ENCODE data around the gene MBD4. TPM values are rescaled to one million over a fixed set of nuclear protein-coding genes. Genes with fewer than 3 reads are reported as not detected.
"Not testable (repeated sequence)": the region's sequence is repeated elsewhere in the genome, so short reads cannot be mapped to it uniquely, and the experiment has no call there.

Gene MBD4
- total RNA-seq, 2 donors from 2014 or later: 38.4 to 44.4 TPM

- Mint-ChIP-seq H3K27ac (no peak overlapping the region), H3K4me1 (no peaks in the 10 kb centered on the region), H3K9me3 (no peaks in the 10 kb centered on the region), H3K4me3 (no peak overlapping the region), H3K27me3 (no peaks in the 10 kb centered on the region), H3K36me3 (ENCODE audit: low read depth) (no peaks in the 10 kb centered on the region)
- no peak for ATAC-seq (replicated peaks)
Observed at GRCh38 chr3:129417326-129417725, 22.4 kb downstream of the MBD4 start.

- Mint-ChIP-seq H3K36me3 (ENCODE audit: low read depth) (no peaks in the 10 kb centered on the region), H3K9me3 (no peaks in the 10 kb centered on the region), H3K27me3 (no peaks in the 10 kb centered on the region), H3K4me3 (no peak overlapping the region), H3K27ac (no peak overlapping the region), H3K4me1 (no peaks in the 10 kb centered on the region)
- no peak for ATAC-seq (replicated peaks)
Observed at GRCh38 chr3:129416415-129416814, 23.3 kb downstream of the MBD4 start.

- H3K27ac Mint-ChIP-seq: no peak overlapping the region
- no peaks in the 10 kb centered on the region for H3K27me3 Mint-ChIP-seq
- no peak overlapping the region for H3K4me3 Mint-ChIP-seq
- H3K4me1 Mint-ChIP-seq: no peaks in the 10 kb centered on the region
- no peaks in the 10 kb centered on the region for H3K36me3 Mint-ChIP-seq (ENCODE audit: low read depth)
- ATAC-seq (replicated peaks): no peak
- no peaks in the 10 kb centered on the region for H3K9me3 Mint-ChIP-seq
Observed at GRCh38 chr3:129415830-129416229, 23.9 kb downstream of the MBD4 start.

GRCh38 chr3:129415378-129415777 lies 24.4 kb downstream of the MBD4 start:
- Mint-ChIP-seq H3K27ac (no peak overlapping the region), H3K4me1 (no peaks in the 10 kb centered on the region), H3K36me3 (ENCODE audit: low read depth) (no peaks in the 10 kb centered on the region), H3K27me3 (no peaks in the 10 kb centered on the region), H3K9me3 (no peaks in the 10 kb centered on the region), H3K4me3 (no peak overlapping the region)
- ATAC-seq (replicated peaks): no peak

- Mint-ChIP-seq H3K4me1 (no peaks in the 10 kb centered on the region), H3K27ac (no peak overlapping the region), H3K27me3 (no peaks in the 10 kb centered on the region), H3K36me3 (ENCODE audit: low read depth) (no peaks in the 10 kb centered on the region), H3K4me3 (no peak overlapping the region), H3K9me3 (no peaks in the 10 kb centered on the region)
- peak; percentile 38 for ATAC-seq (replicated peaks)
Observed at GRCh38 chr3:129413687-129414506, 25.9 kb downstream of the MBD4 start.

DNA sequence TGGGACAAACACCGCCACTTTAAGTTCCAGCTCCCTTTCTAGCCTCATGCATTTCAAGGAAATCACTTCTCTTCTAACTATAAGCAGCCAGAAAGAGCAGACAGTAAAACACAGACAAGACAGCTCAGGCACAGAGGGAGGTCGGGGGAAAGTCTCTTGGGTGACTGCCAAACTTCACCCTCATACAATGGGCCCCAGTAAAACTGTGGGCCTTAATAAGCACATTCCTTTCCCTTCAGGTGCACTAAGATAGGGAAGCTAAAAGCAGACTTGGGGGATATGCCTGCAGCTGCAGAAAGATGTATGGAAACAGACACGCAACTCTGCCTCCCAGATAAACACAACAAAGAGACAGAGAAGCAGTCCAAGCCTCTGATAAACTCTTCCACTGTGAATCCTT lies 26.5 kb downstream of the MBD4 start:
- not testable (repeated sequence) for H3K4me3 Mint-ChIP-seq; H3K4me1 Mint-ChIP-seq; H3K27ac Mint-ChIP-seq; H3K9me3 Mint-ChIP-seq; H3K36me3 Mint-ChIP-seq (ENCODE audit: low read depth); ATAC-seq (replicated peaks); H3K27me3 Mint-ChIP-seq

GRCh38 chr3:129412542-129413198 lies 27.1 kb downstream of the MBD4 start:
- no peaks in the 10 kb centered on the region for H3K9me3 Mint-ChIP-seq
- no peaks in the 10 kb centered on the region for H3K27me3 Mint-ChIP-seq
- no peak for ATAC-seq (replicated peaks)
- no peaks in the 10 kb centered on the region for H3K36me3 Mint-ChIP-seq (ENCODE audit: low read depth)
- H3K4me1 Mint-ChIP-seq: no peaks in the 10 kb centered on the region
- no peak overlapping the region for H3K4me3 Mint-ChIP-seq
- no peak overlapping the region for H3K27ac Mint-ChIP-seq

- no peak overlapping the region for H3K27ac Mint-ChIP-seq
- H3K4me3 Mint-ChIP-seq: no peak overlapping the region
- no peaks in the 10 kb centered on the region for H3K4me1 Mint-ChIP-seq
- no peaks in the 10 kb centered on the region for H3K27me3 Mint-ChIP-seq
- H3K9me3 Mint-ChIP-seq: no peaks in the 10 kb centered on the region
- no peaks in the 10 kb centered on the region for H3K36me3 Mint-ChIP-seq (ENCODE audit: low read depth)
- no peak for ATAC-seq (replicated peaks)
Observed at GRCh38 chr3:129410971-129411370, 28.8 kb downstream of the MBD4 start.

GRCh38 chr3:129409541-129409940 lies 30.2 kb downstream of the MBD4 start:
- Mint-ChIP-seq H3K4me1 (no peaks in the 10 kb centered on the region), H3K36me3 (ENCODE audit: low read depth) (no peaks in the 10 kb centered on the region), H3K27me3 (no peaks in the 10 kb centered on the region), H3K27ac (no peak overlapping the region), H3K4me3 (no peak overlapping the region), H3K9me3 (no peaks in the 10 kb centered on the region)
- no peak for ATAC-seq (replicated peaks)

GRCh38 chr3:129404610-129405009 lies 35.1 kb downstream of the MBD4 start:
- H3K27me3 Mint-ChIP-seq: no peaks in the 10 kb centered on the region
- peak overlapping the region; percentile 20 for H3K27ac Mint-ChIP-seq
- no peak overlapping the region for H3K4me3 Mint-ChIP-seq
- H3K9me3 Mint-ChIP-seq: no peaks in the 10 kb centered on the region
- no peaks in the 10 kb centered on the region for H3K36me3 Mint-ChIP-seq (ENCODE audit: low read depth)
- H3K4me1 Mint-ChIP-seq: peaks cover 5% of the 10 kb centered on the region
- ATAC-seq (replicated peaks): no peak

GRCh38 chr3:129404130-129404529 lies 35.6 kb downstream of the MBD4 start:
- Mint-ChIP-seq H3K27ac (peak overlapping the region; percentile 20), H3K4me1 (peaks cover 5% of the 10 kb centered on the region), H3K36me3 (ENCODE audit: low read depth) (peaks cover under 1% of the 10 kb centered on the region), H3K4me3 (no peak overlapping the region), H3K9me3 (no peaks in the 10 kb centered on the region), H3K27me3 (no peaks in the 10 kb centered on the region)
- no peak for ATAC-seq (replicated peaks)

GRCh38 chr3:129403450-129403849 lies 36.3 kb downstream of the MBD4 start:
- Mint-ChIP-seq H3K4me1 (peaks cover 8% of the 10 kb centered on the region), H3K4me3 (no peak overlapping the region)

DNA sequence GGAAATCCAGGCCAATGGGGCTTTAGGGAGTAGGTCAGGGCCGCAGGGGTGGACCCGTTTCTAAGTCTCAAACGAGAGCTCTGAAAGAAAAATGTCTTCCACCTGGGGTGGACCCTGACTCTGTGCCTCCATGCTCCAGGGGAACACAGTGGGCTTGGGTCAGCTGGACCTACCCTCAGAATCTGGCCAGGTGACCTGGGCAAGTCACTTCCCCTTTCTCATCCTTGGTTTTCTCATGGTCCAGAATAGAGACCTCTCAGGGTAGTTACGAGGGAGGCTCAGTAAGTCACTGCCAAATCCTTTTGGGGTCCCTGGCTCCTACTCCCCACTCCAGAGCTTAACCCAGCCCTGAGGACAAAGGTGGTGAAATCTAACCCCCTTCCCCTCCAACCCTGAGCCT lies 37.1 kb downstream of the MBD4 start:
- Mint-ChIP-seq H3K27ac (no peak overlapping the region), H3K4me3 (no peak overlapping the region), H3K27me3 (no peaks in the 10 kb centered on the region), H3K36me3 (ENCODE audit: low read depth) (peaks cover 16% of the 10 kb centered on the region), H3K4me1 (peaks cover 12% of the 10 kb centered on the region), H3K9me3 (no peaks in the 10 kb centered on the region)
- ATAC-seq (replicated peaks): no peak

More at GRCh38 chr3:129403450-129403849, 36.3 kb downstream of the MBD4 start:
- Mint-ChIP-seq H3K27me3 (no peaks in the 10 kb centered on the region), H3K27ac (peak overlapping the region; percentile 20), H3K36me3 (ENCODE audit: low read depth) (peaks cover 7% of the 10 kb centered on the region), H3K9me3 (no peaks in the 10 kb centered on the region)
- ATAC-seq (replicated peaks): no peak

DNA sequence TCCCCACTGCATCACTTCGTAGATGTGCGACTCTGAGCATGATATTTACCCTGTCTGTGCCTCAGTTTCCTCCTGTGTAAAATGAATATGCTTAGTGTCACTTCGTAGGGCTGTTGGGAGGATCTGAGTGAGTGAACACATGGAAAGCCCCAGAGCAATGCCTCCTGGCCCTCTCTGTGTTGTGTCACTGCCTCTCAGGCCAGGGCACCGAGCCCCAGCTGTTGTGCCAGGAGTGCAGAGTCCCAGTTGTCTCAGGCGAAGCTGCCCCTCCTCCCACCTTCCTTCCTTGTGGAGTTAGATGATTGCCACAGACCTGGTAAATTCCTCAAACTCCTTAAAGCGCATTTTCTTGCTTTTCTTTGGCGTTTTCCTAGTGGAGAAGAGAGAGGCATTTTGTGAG lies 37.5 kb downstream of the MBD4 start:
- Mint-ChIP-seq H3K4me1 (peaks cover 16% of the 10 kb centered on the region), H3K9me3 (no peaks in the 10 kb centered on the region), H3K4me3 (no peak overlapping the region), H3K36me3 (ENCODE audit: low read depth) (peaks cover 20% of the 10 kb centered on the region), H3K27ac (no peak overlapping the region), H3K27me3 (no peaks in the 10 kb centered on the region)
- no peak for ATAC-seq (replicated peaks)

DNA sequence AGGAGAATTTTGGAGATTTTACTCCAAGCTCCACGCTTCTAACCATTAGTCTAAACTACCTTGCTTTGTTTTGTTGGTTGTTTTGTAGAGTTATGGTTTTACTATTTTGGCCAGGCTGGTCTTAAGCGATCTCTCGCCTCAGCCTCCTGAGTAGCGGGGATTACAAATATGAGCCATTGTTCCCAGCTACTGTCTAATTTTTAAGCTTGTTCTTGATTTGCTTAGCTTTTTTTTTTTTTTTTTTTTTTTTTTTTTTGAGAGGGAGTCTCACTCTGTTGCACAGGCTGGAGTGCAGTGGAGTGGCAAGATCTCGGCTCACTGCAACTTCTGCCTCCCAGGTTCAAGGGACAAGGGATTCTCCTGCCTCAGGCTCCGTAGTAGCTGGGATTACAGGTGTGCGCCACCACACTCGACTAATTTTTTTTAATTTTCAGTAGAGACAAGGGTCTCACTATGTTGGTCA lies 39.8 kb downstream of the MBD4 start:
- H3K36me3 Mint-ChIP-seq (ENCODE audit: low read depth): peaks cover 43% of the 10 kb centered on the region
- H3K4me1 Mint-ChIP-seq: peaks cover 17% of the 10 kb centered on the region
- peak; percentile 25 for ATAC-seq (replicated peaks)
- H3K27ac Mint-ChIP-seq: peak overlapping the region; percentile 100
- H3K27me3 Mint-ChIP-seq: no peaks in the 10 kb centered on the region
- H3K9me3 Mint-ChIP-seq: no peaks in the 10 kb centered on the region
- H3K4me3 Mint-ChIP-seq: peak overlapping the region; percentile 97
